A673 (cell line): ENCODE results near the gene PACS2.

Experiments
- EZH2 ChIP-seq: fragments of 200-600 bp; sonication (generic); IDR thresholded peaks from 2 replicates; pipeline ENCODE4 v1.6.1; 2017; ENCODE audit warnings: borderline replicate concordance, low read depth, mild to moderate bottlenecking, mixed read lengths, antibody characterized with exemption, low read length; ENCODE audit not compliant: poor library complexity, severe bottlenecking
- TF ChIP-seq, protein P1 (sequence below): fragments of 300-800, 200-600 bp; sonication (generic); conservative IDR thresholded peaks from 2 replicates; pipeline ENCODE4 v1.5.1; 2017; ENCODE audit warnings: low read depth, mild to moderate bottlenecking, antibody characterized with exemption, low read length, moderate library complexity, mixed read lengths

- TF ChIP-seq, protein P1, sequence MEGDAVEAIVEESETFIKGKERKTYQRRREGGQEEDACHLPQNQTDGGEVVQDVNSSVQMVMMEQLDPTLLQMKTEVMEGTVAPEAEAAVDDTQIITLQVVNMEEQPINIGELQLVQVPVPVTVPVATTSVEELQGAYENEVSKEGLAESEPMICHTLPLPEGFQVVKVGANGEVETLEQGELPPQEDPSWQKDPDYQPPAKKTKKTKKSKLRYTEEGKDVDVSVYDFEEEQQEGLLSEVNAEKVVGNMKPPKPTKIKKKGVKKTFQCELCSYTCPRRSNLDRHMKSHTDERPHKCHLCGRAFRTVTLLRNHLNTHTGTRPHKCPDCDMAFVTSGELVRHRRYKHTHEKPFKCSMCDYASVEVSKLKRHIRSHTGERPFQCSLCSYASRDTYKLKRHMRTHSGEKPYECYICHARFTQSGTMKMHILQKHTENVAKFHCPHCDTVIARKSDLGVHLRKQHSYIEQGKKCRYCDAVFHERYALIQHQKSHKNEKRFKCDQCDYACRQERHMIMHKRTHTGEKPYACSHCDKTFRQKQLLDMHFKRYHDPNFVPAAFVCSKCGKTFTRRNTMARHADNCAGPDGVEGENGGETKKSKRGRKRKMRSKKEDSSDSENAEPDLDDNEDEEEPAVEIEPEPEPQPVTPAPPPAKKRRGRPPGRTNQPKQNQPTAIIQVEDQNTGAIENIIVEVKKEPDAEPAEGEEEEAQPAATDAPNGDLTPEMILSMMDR, result no peak
- TF ChIP-seq EZH2, result no peak
Observed at GRCh38 chr14:105358943-105359342, 44.4 kb downstream of the PACS2 start.
